SK-N-SH treated with all-trans-retinoic acid at 6 μM for 48 hours (cell line): Measurements from ENCODE around the gene USP27X.

Experiments used
- ARNTL ChIP-seq: fragments of 450-650 bp; formaldehyde crosslinking; IDR thresholded peaks from 2 replicates; pipeline ENCODE4 v1.5.0; 2020; ENCODE audit warnings: low read depth, mild to moderate bottlenecking, moderate library complexity, borderline replicate concordance
- BACH2 ChIP-seq: fragments of 250-450 bp; sonication (Bioruptor Pico); IDR thresholded peaks from 2 replicates; pipeline ENCODE4 v1.9.0; 2021; ENCODE audit warnings: mild to moderate bottlenecking, borderline replicate concordance
- GLIS3 ChIP-seq: fragments of 250-450 bp; sonication (Bioruptor Pico); IDR thresholded peaks from 2 replicates; pipeline ENCODE4 v1.5.0; 2020; ENCODE audit warnings: mild to moderate bottlenecking, moderate library complexity
- SNAI2 ChIP-seq: fragments of 250-450 bp; sonication (Bioruptor Pico); IDR thresholded peaks from 2 replicates; pipeline ENCODE4 v1.5.0; 2020; ENCODE audit warnings: mild to moderate bottlenecking, moderate library complexity
- TCF4 ChIP-seq: fragments of 250-450 bp; sonication (Bioruptor Pico); IDR thresholded peaks from 2 replicates; pipeline ENCODE4 v1.8.0; 2021; ENCODE audit warnings: mild to moderate bottlenecking, moderate library complexity, borderline replicate concordance
- ZFP30 ChIP-seq: fragments of 450-650 bp; formaldehyde crosslinking; IDR thresholded peaks from 2 replicates; pipeline ENCODE4 v1.5.0; 2022; ENCODE audit warnings: mild to moderate bottlenecking, moderate library complexity
- TF ChIP-seq, protein P1 (sequence below): fragments of 250-450 bp; sonication (Bioruptor Pico); IDR thresholded peaks from 2 replicates; pipeline ENCODE4 v1.5.1; 2020; ENCODE audit warnings: low read depth, mild to moderate bottlenecking, moderate library complexity
- TF ChIP-seq, protein P2 (sequence below): fragments of 250-450 bp; sonication (Bioruptor Pico); IDR thresholded peaks from 2 replicates; pipeline ENCODE4 v1.8.0; 2020; ENCODE audit warnings: mild to moderate bottlenecking, moderate library complexity, borderline replicate concordance
- TF ChIP-seq, protein P3 (sequence below): fragments of 250-450 bp; sonication (Bioruptor Pico); IDR thresholded peaks from 2 replicates; pipeline ENCODE4 v1.5.0; 2020; ENCODE audit warnings: mild to moderate bottlenecking, moderate library complexity
- TF ChIP-seq, protein P4 (sequence below): fragments of 250-450 bp; sonication (Bioruptor Pico); IDR thresholded peaks from 2 replicates; pipeline ENCODE4 v1.5.1; 2021; ENCODE audit warnings: mild to moderate bottlenecking, moderate library complexity

DNA sequence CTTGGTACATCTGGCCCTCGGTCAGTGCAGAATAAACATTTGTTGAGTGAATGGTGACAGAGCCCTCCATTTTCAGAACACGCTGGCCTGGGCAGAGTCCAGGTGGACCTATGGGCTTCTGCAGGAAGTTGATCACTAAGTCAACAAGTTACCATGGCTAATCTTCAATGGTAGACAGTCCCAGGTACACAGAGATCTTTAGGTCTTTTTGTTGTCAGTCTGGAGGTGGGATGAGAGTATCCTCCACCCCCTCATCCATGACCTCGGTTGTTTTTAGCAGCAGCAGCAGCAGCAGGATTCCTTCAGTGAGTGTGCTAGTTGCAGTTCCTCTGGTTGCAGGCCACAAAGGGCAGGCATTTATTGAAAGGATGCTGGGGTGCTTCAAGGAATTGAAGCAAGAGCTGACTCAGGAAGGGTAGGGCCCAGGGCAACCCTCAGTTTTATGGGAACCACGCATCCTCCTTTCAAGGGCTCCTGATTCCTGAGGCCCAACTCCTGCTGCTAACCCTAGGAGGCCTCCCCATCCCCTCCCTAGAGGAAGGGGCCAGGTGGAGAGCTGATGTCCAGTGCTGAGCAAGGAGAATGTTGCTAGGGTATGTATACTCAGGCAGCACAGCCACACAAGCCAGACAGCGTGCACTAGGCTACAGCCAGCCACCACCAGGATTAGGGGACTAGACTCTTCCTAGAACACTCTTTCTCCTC lies 1.7 kb upstream of the USP27X start:
- TF ChIP-seq SNAI2 (CRISPR knock-in tag): no peak
- TF ChIP-seq, protein P1, sequence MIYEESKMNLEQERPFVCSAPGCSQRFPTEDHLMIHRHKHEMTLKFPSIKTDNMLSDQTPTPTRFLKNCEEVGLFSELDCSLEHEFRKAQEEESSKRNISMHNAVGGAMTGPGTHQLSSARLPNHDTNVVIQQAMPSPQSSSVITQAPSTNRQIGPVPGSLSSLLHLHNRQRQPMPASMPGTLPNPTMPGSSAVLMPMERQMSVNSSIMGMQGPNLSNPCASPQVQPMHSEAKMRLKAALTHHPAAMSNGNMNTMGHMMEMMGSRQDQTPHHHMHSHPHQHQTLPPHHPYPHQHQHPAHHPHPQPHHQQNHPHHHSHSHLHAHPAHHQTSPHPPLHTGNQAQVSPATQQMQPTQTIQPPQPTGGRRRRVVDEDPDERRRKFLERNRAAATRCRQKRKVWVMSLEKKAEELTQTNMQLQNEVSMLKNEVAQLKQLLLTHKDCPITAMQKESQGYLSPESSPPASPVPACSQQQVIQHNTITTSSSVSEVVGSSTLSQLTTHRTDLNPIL (CRISPR knock-in tag): no peak
- TF ChIP-seq ZFP30 (CRISPR knock-in tag): no peak
- no peak for TF ChIP-seq BACH2
- TF ChIP-seq ARNTL (CRISPR knock-in tag): no peak
- TF ChIP-seq, protein P2, sequence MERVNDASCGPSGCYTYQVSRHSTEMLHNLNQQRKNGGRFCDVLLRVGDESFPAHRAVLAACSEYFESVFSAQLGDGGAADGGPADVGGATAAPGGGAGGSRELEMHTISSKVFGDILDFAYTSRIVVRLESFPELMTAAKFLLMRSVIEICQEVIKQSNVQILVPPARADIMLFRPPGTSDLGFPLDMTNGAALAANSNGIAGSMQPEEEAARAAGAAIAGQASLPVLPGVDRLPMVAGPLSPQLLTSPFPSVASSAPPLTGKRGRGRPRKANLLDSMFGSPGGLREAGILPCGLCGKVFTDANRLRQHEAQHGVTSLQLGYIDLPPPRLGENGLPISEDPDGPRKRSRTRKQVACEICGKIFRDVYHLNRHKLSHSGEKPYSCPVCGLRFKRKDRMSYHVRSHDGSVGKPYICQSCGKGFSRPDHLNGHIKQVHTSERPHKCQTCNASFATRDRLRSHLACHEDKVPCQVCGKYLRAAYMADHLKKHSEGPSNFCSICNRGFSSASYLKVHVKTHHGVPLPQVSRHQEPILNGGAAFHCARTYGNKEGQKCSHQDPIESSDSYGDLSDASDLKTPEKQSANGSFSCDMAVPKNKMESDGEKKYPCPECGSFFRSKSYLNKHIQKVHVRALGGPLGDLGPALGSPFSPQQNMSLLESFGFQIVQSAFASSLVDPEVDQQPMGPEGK (CRISPR knock-in tag): no peak
- TF ChIP-seq GLIS3 (CRISPR knock-in tag): no peak
- TF ChIP-seq, protein P3, sequence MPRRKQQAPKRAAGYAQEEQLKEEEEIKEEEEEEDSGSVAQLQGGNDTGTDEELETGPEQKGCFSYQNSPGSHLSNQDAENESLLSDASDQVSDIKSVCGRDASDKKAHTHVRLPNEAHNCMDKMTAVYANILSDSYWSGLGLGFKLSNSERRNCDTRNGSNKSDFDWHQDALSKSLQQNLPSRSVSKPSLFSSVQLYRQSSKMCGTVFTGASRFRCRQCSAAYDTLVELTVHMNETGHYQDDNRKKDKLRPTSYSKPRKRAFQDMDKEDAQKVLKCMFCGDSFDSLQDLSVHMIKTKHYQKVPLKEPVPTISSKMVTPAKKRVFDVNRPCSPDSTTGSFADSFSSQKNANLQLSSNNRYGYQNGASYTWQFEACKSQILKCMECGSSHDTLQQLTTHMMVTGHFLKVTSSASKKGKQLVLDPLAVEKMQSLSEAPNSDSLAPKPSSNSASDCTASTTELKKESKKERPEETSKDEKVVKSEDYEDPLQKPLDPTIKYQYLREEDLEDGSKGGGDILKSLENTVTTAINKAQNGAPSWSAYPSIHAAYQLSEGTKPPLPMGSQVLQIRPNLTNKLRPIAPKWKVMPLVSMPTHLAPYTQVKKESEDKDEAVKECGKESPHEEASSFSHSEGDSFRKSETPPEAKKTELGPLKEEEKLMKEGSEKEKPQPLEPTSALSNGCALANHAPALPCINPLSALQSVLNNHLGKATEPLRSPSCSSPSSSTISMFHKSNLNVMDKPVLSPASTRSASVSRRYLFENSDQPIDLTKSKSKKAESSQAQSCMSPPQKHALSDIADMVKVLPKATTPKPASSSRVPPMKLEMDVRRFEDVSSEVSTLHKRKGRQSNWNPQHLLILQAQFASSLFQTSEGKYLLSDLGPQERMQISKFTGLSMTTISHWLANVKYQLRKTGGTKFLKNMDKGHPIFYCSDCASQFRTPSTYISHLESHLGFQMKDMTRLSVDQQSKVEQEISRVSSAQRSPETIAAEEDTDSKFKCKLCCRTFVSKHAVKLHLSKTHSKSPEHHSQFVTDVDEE (CRISPR knock-in tag): no peak
- TF ChIP-seq, protein P4, sequence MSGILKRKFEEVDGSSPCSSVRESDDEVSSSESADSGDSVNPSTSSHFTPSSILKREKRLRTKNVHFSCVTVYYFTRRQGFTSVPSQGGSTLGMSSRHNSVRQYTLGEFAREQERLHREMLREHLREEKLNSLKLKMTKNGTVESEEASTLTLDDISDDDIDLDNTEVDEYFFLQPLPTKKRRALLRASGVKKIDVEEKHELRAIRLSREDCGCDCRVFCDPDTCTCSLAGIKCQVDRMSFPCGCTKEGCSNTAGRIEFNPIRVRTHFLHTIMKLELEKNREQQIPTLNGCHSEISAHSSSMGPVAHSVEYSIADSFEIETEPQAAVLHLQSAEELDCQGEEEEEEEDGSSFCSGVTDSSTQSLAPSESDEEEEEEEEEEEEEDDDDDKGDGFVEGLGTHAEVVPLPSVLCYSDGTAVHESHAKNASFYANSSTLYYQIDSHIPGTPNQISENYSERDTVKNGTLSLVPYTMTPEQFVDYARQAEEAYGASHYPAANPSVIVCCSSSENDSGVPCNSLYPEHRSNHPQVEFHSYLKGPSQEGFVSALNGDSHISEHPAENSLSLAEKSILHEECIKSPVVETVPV (CRISPR knock-in tag): no peak
- no peak for TF ChIP-seq TCF4
